ENCODE data around the gene CTDP1.

Gene CTDP1

DNA sequence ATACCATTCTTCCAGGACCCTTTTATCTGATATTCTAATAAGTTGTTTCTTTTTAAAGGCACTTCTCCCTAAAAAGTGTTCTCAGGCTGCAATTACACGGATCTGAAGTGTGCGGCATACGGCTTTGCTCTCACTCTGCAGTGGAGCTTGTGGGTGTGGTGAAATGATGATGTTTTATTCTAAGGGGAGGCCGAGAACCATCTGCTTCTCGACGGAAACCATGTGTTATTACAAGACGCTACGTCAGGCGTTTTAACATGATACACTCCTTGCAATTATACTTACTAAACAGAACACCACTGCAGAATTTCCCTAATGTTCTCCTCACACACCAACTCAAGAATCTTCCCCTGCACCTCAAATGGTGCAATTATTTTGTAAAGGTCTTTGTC is 34.9 kb upstream of the CTDP1 start:
- no peak for DNase-seq

DNA sequence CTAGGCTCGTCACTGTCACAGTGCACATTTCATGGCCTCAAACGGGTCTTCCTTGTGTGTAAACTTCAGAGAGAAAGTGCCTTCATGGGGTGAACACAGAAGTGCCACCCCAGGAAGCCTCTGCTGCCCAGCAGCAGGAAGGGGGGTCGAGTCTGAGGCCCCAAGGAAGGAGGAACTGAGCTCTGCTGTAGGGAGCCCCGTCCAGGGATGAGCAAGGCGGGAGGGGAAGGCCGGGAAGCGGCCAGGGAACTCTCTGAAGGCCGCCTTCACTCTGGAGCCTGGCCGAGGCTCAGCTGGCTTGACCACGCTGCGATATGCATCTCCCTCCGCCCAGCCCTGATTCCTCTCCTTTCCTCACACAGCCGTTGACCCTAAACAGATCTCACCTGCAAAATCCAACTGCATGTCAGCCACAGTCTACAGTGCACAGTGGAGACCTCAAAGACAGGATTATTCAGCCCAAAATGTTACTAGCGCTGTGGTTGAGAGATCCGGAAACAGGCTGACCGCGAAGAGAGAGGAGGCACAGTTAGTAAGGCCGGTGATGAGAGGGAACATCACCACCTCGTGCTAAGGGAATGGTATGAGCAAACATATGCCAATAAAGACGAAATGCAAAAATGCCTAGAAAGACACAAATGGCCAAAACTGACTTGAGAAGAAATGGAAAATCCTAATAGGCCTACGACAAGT is 34.2 kb upstream of the CTDP1 start:
- DNase-seq: no peak

DNA sequence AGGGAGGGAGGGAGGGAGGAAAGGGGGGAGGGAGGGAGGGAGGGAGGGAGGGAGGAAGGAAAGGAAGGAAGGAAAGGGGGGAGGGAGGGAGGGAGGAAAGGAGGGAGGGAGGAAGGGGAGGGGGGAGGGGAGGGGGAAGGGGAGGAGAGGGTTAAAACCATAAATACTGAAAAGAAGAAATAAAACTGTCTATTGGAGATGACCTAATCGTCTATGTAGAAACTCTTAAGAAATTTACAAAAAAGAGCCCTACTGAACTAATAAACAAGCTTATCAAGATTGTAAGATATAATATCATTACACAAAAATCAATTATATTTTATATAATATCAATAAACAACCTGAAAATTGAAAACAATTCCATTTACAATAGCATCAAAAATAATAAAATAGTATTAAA is 32.3 kb upstream of the CTDP1 start:
- no peak for DNase-seq

DNA sequence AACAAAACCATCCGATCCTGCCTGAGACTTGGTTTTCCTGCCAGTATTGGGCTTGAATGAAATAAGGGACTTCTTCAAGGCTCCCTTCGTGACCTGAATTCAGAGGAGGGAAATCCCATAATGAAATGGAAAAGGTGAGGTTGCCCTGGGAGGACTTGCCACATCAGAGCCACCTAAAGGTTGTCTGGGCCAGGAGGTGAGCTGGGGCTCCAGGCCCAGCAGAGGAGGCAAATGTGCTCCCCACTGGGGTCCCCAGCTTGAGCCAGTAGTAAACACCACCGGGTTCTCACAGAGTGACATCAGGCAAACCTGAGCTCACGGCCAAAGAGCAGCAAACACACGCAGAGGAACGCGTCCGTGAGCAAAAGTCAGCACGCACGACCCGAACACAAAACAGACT is 28.6 kb upstream of the CTDP1 start:
- DNase-seq: no peak

DNA sequence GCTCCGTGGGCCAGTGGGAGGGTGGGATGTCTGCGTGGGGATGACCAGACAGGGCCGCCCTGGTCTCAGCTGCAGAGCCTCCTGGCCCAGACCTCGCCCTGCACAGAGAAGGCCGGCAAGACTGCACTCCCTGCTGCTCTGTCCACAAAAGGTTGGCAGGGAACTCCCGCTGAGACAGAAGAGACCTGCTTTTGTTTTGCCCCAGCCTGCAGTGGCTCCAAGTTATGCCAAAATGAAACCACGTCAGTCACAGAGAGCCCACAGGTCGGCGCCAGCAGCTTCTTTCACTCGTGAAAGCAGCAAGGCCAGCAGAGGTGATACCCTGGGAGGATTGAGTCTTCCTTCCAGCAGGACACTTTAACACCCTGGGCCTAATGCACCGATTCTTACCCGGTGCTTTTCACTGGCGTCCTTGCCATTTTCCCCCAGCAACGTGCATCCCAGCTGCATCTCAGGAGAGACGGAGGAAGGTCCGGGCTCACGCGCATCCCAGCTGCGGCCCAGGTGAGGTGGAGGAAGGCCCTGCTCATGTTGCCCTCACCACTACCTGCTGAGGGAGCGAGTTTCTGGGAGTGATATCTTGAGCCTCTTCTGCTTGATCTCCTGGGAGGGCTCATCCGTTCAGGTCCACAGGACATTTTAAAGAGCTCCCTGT is 22.1 kb upstream of the CTDP1 start:
- no peak for DNase-seq

DNA sequence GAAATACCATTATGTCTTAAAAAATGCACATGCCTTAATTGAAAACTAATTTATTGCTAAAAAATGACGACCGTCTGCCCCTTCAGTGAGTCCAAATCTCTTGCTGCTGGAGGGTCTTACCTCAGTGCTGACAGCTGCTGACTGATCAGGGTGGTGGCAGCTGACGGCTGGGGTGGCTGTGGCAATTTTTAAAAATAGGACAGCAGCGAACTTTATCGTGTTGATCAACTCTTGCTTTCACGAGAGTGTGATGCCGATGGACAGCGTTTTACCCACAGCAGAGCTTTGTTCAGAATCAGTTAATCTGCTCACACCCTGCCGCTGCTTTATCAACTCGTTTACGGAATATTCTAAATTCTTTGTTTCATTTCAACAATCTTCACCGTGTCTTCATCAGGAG is 21.2 kb upstream of the CTDP1 start:
- DNase-seq: no peak

DNA sequence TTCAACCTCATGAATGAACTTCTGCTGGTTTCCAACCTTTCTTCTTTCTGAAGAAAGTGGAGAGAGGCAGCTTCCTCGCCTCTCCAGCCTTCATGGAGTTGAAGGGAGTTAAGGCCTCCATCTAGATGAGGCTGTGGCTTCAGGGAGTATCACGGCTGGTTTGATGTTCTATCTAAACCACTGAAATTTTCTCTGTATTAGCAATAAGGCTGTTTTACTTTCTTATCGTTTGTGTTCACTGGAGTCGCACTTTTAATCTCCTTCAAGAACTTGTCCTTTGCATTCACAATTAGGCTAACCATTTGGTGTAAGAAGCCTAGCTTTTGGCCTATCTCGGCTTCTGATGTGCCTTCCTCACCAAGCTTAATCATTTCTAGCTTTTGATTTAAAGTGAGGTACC is 19.9 kb upstream of the CTDP1 start:
- DNase-seq: no peak

DNA sequence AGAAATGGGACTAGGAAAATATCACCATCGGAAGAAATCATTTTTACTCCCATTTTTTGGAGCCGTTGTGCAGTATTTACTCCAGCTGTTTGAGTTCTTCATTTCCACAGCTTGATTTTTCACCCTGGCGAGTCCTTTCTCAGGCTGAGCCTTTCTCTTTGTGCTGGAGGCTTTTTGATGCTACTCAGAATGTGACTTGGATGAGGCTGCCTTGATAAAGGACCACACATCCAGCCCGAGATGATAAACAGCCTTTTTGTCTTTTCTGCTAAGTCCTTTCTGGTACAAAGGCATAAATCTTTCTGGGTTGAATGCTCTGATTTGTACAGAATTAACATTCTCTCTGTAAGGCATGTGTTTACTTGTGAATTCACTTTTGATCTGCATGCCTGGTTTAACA is 17.6 kb upstream of the CTDP1 start:
- no peak for DNase-seq

DNA sequence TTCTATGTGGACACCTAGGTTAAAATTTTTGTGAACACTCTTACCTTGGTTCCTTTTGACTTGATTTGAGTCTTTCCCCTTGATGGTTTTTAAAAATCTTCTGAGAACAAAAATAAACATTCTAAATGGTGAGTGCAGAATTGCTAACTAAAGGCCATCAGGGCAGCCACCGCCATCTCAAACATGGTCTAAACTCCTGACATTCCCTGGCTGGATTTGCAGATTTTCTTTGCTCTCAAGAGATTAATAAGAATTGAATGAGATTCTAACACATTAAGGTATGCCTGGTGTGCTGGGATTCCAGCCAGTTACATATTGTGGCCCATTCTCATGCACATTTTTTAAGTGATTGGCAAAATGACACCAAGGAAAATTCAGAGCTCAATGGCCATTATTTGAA is 17.2 kb upstream of the CTDP1 start:
- DNase-seq: no peak

DNA sequence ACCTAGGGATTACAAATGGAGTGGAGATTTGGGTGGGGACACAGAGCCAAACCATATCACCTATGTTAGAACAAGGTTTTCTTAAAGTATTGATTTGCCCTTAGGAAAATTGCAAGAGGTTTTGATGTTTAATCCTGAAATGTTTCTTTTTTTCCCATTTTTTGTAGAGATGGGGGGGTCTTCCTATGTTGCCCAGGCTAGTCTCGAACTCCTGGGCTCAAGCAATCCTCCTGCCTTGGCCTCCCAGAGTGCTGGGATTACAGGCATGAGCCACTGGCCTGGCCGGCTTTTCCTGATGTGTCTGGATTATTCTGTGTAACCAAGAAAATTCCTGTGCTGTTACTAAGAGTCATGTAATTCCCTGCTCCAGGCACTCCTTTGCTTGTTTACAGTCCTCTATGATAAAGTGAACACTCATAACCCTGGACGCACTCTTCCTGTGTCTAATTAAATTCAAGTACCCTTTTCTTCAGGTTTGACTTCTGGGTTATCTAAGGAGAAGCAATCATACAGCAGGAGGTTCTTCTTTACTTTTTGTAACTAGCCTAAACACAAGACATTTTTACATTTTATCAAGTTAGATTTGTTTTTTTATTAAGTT is 15.0 kb upstream of the CTDP1 start:
- no peak for DNase-seq

DNA sequence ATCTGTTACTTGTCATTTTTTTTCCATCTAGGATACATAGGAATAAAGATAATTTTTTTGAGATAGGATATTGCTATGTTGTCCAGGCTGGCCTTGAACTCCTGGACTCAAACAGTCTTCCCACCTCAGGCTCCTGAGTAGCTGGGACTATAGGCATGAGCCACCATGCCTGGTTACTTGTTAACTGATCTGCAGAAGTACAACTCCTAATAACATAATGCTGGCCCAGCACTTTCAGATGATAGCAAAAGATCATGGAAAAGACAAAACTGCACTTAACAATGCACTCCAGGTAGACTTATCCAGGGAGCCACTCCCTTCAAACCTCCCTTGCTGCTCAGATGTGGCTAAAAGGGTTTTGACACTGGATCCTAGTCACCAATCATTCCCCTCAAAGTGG is 11.4 kb upstream of the CTDP1 start:
- no peak for DNase-seq

DNA sequence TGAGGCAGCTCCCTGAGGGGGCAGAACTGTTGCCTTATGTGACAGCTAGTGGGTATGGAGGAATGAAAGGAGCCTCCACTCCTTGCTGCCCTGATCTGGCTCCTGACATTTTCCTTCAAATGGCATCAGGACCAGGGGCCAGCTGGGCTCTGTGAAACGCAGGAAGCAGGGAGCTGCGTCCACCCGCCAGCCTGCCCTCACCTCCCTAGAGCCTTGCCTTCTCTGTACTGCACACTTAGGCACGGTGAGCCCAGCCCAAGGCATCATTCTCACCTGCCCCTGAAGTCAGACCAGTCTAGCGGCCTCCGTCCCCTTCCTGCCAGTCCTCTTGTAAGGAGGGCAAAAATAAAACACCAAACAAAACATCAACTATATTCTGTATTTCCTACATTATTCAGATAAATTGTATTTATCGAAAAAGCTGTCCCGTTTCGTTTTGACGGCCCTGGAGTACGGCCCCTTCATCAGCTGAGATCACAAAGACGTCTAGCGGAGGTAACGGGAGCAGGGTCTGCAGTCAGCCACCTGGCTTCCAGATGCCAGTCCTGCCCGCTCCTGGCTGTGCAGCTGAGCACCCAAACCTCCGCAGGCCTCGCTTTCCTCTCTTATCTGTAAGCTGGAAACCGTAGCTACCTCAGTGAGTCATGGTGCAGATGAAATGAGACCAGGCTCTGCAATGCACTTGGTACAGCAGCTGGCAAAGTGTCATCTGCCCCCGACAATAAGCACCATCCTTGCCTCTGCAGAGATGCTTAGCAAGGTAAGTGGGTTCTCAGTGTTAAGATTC is 6.9 kb upstream of the CTDP1 start:
- DNase-seq: peak; percentile 18

DNA sequence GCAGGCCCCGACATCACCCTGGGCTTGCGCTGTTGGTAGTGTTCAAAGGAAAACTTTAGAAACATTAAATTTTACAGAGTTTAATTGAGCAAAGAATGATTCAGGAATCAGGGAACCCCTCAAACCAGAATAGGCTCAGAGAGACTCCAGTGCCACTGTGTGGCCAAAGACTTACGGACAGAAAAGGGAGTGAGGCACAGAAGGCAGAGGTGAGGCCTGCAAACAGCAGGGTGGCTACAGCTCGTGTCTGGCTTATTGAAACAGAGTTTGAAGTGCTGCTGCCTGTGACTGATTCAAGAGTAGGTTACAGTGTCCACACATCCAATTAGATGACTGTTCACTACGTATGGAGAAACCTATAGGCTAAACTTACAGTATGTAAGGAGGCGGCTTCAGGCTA is 2.4 kb upstream of the CTDP1 start:
- DNase-seq: no peak

DNA sequence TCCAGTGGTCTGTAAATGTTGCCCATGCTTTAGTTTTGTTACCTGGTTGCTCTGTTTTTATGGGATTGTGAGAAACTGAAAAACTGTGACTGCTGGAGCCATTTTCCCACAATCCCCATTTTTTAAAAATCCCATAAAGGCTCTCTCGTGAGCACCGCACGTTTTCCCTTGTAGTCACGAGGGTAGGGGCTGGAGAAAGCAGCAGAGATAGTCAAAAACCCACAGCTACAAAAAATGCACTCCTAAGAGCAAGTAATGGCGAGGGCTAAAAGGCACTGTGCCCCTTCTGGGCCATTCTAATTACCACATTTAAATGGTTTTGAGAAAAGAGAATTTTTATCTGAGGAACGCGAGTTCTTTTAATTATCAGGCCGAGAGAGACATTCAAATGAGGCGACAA is 1.8 kb upstream of the CTDP1 start:
- DNase-seq: no peak

DNA sequence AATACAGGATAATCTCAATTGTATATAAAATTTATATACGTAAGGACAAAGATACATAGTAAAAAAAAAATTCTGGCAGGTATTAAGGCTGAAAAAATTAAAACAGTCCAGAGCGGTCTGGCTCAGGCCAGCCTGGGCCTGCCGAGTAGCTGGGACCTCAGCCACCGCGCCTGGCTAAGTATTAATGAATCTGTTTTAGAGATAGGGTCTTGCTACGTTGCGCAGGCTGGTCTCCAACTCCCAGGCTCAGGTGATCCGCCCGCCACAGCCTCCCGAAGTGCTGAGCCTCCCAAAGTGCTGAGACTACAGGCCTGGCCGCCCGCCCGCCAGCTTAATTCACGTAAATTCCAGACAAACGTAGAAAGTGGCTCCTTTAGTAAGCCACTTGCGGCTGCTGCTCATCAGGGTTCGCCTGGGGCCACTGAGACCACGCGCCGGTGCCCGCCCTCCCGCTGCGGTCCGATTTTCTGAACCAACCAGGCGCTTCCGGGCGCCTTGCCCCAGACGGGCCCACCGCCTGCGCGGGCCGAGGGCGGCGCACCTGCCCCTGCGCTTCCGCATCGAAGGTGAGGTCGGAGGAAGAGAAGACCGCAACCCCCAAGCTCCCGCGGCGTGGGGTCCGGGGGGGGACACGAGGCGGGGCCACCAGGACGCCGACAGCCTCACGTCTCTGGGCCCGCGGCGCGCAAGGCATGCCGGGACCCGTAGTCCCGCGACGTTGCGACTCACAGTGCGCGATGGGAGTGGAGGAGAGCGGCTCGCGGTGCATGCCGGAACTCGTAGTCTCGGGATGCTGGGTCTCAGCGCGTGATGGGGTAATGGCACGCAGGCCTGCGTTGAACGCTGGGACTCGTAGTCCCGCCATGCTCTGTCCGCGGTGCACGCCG is 695 bp upstream of the CTDP1 start:
- peak; percentile 91 for DNase-seq

DNA sequence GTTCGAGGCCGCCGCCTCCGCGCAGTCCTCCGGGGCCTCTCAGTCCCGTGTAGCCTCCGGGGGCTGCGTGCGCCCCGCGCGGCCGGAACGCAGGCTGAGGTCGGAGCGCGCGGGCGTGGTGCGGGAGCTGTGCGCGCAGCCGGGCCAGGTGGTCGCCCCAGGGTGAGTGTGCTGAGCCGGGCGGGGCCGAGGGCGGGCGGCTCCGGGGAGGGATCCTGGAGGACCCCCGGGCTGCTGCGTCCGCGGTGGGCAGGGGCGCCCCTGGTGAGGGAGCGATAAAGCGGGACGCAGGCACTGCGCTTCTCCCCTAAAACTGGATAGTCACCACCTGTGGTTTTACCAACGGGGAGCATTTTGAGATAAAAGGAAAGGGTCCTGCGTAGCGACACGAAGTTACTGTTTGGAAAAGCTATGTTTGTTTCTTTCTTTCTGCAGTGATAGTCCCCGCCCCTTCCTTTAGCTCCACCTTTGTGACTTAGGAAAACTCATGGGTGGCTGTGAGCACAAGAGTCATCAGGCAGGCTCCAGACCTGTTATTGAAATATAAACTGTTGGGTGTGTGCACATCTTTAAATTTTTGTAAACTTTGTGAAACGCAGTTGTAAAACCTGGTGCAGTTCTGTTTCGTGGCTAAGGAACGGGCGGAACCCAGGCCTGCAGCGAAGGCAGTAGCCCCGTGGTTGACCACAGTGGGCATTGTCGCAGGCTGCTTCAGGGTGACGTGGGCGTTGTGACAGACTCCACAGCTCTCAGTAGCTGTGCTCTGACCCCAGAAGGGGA is 687 bp downstream of the CTDP1 start:
- no peak for DNase-seq

DNA sequence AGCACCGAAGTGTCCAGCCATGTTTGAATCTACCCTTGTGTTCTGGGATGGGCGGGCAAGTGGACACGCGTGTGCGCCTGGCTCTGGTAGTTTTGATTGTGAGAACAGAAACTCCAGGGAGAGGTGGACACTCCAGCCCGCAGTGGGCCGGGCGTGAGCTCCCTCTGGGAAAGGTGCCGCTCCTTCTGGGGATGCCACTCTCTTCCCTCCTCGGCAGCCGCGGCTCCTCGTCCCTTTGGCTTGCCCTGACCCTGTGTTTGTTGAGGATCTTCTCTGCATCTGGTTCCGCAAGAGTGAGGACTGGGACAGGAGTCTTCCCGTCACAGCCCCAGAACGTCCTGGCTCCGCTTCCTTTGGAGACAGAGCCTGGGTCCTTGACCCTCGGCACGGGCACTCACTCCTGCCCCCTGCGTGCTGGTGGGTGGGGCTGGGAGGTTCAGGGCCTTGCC is 1.3 kb downstream of the CTDP1 start:
- no peak for DNase-seq

DNA sequence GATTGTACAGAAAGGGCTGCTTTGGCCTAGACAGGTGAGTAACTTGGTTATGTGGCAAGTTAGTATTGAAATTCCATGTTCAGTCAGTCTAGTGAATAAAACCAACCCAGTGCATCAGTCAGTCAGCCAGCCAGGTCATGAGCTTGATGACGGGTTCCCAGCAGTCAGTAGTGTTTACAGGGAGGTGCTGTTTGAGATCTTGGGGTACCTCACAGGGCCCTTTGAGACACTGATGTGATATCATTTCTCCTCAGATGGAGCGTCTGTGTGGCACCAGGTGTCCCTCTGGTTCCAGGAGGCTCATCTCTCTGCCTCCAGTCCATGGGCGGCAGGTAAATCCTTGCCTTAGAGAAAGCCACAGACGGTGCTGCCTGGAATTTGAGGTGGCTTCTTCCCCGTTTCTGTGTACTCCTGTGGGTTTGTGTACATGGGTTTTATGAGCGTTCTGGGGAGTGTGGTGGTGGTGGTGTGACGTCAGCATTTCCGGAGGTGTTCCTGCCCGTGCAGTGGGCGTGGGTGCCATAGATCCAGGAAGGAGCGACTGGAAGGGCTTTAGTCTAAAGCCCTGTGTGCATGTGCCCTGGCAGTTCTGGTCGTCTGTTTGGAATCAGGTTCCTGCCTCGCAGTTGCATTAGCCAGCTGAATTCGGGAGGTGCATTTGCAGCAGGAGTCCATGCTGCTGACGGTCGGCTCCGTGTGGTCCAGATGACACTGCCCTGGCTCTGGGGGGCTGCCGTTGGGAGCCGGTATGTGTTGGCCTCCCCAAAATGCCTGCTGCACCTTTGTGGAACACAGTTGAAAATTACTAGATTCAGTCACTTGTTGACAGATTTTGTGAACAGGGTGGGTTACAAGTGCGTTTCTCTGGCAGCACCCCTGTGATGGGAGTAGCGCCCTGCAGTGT is 2.1 kb downstream of the CTDP1 start:
- no peak for DNase-seq

DNA sequence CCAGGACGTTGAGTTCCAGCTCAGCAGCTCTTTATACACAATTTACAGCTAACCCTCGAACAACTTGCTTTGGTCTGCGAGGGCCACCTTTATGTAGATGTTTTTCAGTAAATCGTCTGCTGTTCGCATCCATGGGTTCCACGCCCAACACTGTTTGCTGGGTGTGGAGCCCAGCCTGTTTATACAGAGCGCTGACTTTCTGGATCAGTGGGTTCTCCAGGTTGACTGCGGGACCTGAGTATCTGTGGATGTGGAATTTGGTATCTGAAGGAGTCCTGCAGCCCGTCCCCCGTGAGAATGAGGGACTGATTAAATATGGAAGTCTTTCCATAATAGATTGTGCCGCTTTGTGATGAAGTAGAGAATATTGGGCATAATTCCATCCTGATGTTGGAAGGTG is 2.9 kb downstream of the CTDP1 start:
- no peak for DNase-seq

DNA sequence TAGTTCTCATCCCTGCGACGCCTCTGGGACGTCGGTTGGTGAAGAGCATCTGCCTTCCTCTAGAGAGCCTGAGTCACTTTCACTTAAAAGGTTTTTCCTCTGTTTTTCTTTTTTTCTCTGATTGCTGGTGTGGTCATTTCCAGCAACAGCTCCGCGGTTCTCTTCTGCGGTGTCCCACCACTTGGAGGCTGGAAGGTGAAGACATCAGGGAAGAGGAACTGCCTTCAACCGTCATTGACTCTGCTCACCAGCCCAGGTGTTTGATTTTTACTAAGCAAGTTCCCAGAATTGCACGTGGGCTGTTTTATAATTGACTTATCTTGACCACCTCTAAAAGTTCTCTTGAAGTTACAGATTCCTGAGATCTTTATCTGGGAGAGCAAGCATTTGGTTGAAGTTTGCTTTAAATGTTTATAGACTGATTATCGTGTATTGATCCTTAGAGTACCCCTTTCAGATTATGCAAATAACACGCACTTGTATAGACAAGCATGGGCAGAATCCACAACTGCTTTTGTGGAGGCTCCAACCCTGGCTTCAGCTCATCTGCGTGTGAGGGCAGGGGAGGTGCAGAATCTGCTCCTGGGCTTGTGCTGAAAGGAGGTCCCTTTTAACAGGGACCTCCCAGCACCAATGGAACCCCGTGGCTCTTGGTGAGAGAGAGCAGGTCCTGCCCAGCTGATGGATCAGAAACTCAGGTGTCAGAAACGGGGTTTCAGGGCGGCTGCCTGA is 3.5 kb downstream of the CTDP1 start:
- DNase-seq: no peak

Data from SHP77 treated with DMSO at 0.1 percent for 48 hours (cell line).